CD1c-positive myeloid dendritic cell (primary cell): ENCODE data around the gene PM20D2.
"Not testable (repeated sequence)": the region's sequence is repeated elsewhere in the genome, so short reads cannot be mapped to it uniquely, and the experiment has no call there.

Experiments used
- DNase-seq: peaks from one replicate; pipeline ENCODE4 v3.0.0-alpha.2; 2016; ENCODE audit errors: extremely low spot score

Gene PM20D2

GRCh38 chr6:89145956-89146717 lies at the start of gene PM20D2:
Gene PM20D2, plus strand, starts transcription at chr6:89146055. Its CDS starts 90 bp downstream, at chr6:89146145.
- peak; percentile 66 for DNase-seq

GRCh38 chr6:89098461-89098860 lies 47.4 kb upstream of the PM20D2 start:
- DNase-seq: no peak

- no peak for DNase-seq
These were observed 45.7 kb upstream of the PM20D2 start for GRCh38 chr6:89100114-89100513.

- DNase-seq: no peak
These were observed 35.6 kb upstream of the PM20D2 start for GRCh38 chr6:89110284-89110683.

GRCh38 chr6:89111933-89112332 lies 33.9 kb upstream of the PM20D2 start:
- DNase-seq: no peak

GRCh38 chr6:89116702-89117101 lies 29.2 kb upstream of the PM20D2 start:
- no peak for DNase-seq

- peak; percentile 58 for DNase-seq
These were observed 28.4 kb upstream of the PM20D2 start, which contains the start of gene SRSF12 for GRCh38 chr6:89117211-89118108. Gene SRSF12, minus strand, starts transcription at chr6:89118071. Its CDS starts 184 bp downstream, at chr6:89117887.

- no peak for DNase-seq
These were observed 26.9 kb upstream of the PM20D2 start for GRCh38 chr6:89118931-89119330.

GRCh38 chr6:89120371-89120770 lies 25.5 kb upstream of the PM20D2 start:
- DNase-seq: no peak

GRCh38 chr6:89121934-89122333 lies 23.9 kb upstream of the PM20D2 start:
- no peak for DNase-seq

- DNase-seq: peak; percentile 20
These were observed 23.2 kb upstream of the PM20D2 start for GRCh38 chr6:89122625-89123024.

- not testable (repeated sequence) for DNase-seq
These were observed 17.6 kb upstream of the PM20D2 start for GRCh38 chr6:89128256-89128671.

- DNase-seq: no peak
These were observed 14.3 kb upstream of the PM20D2 start for GRCh38 chr6:89131599-89131998.

GRCh38 chr6:89132057-89132456 lies 13.8 kb upstream of the PM20D2 start:
- peak; percentile 41 for DNase-seq

- DNase-seq: no peak
These were observed 11.9 kb upstream of the PM20D2 start for GRCh38 chr6:89133981-89134380.

- no peak for DNase-seq
These were observed 11.1 kb upstream of the PM20D2 start for GRCh38 chr6:89134723-89135122.

GRCh38 chr6:89138173-89138572 lies 7.7 kb upstream of the PM20D2 start:
- DNase-seq: no peak

GRCh38 chr6:89139509-89140346 lies 6.1 kb upstream of the PM20D2 start:
- no peak for DNase-seq

- no peak for DNase-seq
These were observed 5.3 kb upstream of the PM20D2 start for GRCh38 chr6:89140347-89141156.

GRCh38 chr6:89144354-89144906 lies 1.4 kb upstream of the PM20D2 start:
- no peak for DNase-seq
